GM18870 (cell line): Measurements from ENCODE around the gene ELAC2.

Source experiments
- ATAC-seq: cut with Tn5 transposase; IDR thresholded peaks from one replicate; pipeline ENCODE4 v1.9.1; 2021; ENCODE audit warnings: moderate library complexity; ENCODE audit not compliant: unreplicated experiment

Gene ELAC2

DNA sequence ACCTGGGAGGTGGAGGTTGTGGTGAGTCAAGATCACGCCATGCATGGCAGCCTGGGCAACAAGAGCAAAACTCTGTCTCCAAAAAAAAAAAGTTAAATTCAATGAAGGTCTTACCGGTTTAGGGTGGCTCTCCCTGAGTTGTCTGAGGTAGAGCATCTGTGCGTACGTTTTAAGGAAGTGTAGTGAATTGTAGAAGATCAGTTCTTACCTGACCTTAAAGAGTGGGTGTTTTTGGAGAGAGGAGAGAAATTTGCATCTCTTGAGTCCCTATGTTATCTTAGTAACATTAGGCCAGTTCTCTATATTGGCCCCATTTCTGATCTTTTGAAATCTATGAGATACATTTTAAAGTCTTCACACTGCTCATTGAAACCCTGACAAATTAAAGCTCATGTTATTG is 56.2 kb downstream of the ELAC2 start:
- ATAC-seq = no peak

GRCh38 chr17:12959441-12959840 is 58.4 kb downstream of the ELAC2 start:
- no peak for ATAC-seq

DNA sequence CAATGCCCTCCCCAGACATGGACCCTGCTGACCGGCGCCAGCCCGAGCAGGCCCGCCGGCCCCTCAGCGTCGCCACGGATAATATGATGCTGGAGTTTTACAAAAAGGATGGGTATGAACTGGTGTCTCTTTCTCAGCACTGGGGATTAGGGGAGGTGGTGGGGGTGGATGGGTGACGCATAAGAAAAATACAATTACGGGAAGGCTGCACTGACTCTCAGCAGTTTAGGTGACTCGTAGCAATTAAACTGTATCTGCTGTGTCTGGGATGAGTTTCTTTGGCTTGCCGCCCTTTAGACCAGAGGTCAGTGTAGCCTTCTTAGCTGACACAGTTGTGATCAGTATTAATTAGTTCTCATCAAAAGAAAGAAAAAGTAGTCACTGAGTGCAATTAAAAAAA is 59.0 kb downstream of the ELAC2 start:
- ATAC-seq = no peak

- no peak for ATAC-seq
Observed at GRCh38 chr17:12955521-12955920, 62.3 kb downstream of the ELAC2 start.

DNA sequence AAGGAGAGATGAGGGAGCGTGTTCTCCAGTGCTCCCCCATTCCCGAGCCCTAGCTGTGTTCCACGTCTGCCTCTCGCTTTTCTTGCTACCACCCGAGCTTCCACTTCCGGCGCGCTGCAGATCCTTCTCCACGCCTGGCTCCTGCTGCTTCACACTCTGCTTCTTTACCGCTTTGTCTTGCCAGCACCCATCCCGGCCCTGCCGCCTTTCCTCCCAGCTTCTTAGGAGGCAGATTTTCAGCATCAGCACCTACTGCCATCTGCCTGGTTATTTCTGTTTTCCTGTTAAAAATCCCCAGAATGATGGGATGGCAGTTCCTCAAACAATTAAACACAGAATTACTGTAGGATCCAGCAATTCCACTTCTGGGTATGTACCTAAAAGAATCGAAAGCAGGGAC is 64.7 kb downstream of the ELAC2 start:
- no peak for ATAC-seq

GRCh38 chr17:12952012-12952411 is 65.8 kb downstream of the ELAC2 start:
- ATAC-seq = no peak

GRCh38 chr17:12947047-12947446 is 70.8 kb downstream of the ELAC2 start:
- no peak for ATAC-seq
